Measurements from ENCODE around the gene PPP1R14C. TPM values are rescaled to one million over a fixed set of nuclear protein-coding genes. Genes with fewer than 3 reads are reported as not detected.

PPP1R14C gene, protein sequence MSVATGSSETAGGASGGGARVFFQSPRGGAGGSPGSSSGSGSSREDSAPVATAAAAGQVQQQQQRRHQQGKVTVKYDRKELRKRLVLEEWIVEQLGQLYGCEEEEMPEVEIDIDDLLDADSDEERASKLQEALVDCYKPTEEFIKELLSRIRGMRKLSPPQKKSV
- 0.46 and 0.60 TPM in 2 replicates for total RNA-seq
- long read RNA-seq = 0 reads

DNA sequence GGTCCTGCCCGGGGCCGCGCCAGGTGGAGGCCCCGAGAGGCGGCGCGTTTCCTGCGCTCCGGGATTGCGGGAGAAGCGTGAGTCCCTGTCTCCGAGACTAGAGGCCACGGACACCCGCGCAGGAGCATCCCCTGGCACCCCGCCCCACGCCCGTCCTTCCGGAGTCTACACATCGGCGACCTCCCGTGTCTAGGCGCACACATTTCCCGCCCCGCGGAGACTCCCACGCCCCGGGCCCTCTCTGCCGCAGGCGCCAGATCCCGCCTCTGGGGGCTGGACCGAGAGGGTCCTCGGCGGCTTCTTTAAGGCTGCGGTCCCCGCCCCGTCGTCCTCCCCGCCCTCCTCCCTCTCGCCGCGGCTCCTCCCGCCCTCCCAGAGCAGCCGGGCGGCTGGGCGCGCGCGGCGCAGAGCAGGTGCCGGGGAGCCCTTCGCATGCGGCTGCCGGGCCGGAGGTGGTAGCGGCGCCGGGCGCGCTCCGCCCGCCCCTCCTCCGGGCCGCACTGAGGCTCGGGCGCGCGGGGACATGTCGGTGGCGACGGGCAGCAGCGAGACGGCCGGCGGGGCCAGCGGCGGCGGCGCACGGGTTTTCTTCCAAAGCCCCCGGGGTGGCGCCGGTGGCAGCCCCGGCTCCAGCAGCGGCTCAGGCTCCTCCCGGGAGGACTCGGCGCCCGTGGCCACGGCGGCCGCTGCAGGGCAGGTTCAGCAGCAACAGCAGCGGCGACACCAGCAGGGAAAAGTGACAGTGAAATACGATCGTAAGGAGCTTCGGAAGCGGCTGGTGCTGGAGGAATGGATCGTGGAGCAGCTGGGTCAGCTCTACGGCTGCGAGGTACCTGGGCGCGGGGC is at the start of gene PPP1R14C:
Gene PPP1R14C (plus strand): TSS at position 375 of the 846 bp plus-strand sequence. CDS start 149 bp downstream, at position 524.
- Mint-ChIP-seq H3K4me1 (ENCODE audit: unreplicated experiment) (peaks cover 12% of the 10 kb centered on the region), H3K4me3 (ENCODE audit: unreplicated experiment) (peak within 1 kb of the TSS; percentile 70), H3K36me3 (ENCODE audit: unreplicated experiment) (no peaks in the 10 kb centered on the region), H3K27ac (ENCODE audit: unreplicated experiment) (no peak within 1 kb of the TSS), H3K27me3 (ENCODE audit: unreplicated experiment) (peaks cover 78% of the 10 kb centered on the region), H3K9me3 (ENCODE audit: unreplicated experiment) (no peaks in the 10 kb centered on the region)
- TF ChIP-seq CTCF (IDR thresholded peaks at IDR 0.05) = no peak
- no peak for DNase-seq (ENCODE audit: extremely low spot score, unreplicated experiment)

DNA sequence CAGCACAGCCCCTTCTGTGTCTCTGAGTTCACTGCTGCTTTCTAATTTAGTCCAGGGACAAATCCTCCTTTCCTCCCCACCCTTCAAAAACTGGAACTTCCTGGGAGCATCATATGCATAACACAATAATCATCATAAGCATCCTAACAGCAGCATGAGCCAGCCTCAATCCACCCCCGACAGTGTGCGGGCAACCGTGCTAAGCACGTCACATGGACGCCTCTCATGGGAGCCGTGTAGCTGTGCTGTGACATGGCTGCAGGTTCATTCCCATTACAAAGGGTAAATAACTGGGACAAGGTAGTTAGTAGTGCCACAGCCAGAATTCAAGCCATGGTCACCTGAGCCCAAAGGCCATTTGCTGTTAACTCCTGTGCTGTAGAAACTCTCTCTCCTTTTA is 49.4 kb upstream of the PPP1R14C start:
- Mint-ChIP-seq H3K4me1 (ENCODE audit: unreplicated experiment) (peaks cover 4% of the 10 kb centered on the region), H3K4me3 (ENCODE audit: unreplicated experiment) (no peak overlapping the region), H3K9me3 (ENCODE audit: unreplicated experiment) (no peaks in the 10 kb centered on the region), H3K27me3 (ENCODE audit: unreplicated experiment) (peaks cover 31% of the 10 kb centered on the region), H3K36me3 (ENCODE audit: unreplicated experiment) (no peaks in the 10 kb centered on the region), H3K27ac (ENCODE audit: unreplicated experiment) (no peak overlapping the region)
- DNase-seq (ENCODE audit: extremely low spot score, unreplicated experiment) = no peak
- no peak for TF ChIP-seq CTCF (IDR thresholded peaks at IDR 0.05)

- Mint-ChIP-seq H3K36me3 (ENCODE audit: unreplicated experiment) (no peaks in the 10 kb centered on the region), H3K9me3 (ENCODE audit: unreplicated experiment) (no peaks in the 10 kb centered on the region), H3K27me3 (ENCODE audit: unreplicated experiment) (peaks cover 34% of the 10 kb centered on the region), H3K4me1 (ENCODE audit: unreplicated experiment) (no peaks in the 10 kb centered on the region), H3K27ac (ENCODE audit: unreplicated experiment) (no peak overlapping the region), H3K4me3 (ENCODE audit: unreplicated experiment) (no peak overlapping the region)
- DNase-seq (ENCODE audit: extremely low spot score, unreplicated experiment) = no peak
- no peak for TF ChIP-seq CTCF (IDR thresholded peaks at IDR 0.05)
Observed at GRCh38 chr6:150098155-150098554, 44.7 kb upstream of the PPP1R14C start.

DNA sequence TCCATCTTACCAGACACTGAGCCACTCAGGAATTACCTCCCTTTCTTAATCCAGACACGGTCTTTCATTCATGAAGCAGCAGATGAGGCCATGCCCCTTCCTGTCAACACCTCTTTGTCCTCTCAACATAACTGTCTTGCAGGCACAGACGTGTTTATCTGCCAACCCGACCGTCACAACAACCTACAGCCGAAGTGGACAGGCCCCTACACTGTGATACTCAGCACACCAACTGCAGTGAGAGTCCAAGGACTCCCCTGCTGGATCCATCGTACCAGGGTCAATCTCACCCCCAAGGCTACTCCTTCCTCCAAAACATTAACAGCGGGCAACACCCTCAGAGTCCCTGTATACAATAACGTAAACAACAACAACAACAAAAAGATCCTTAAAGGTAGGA is 43.3 kb upstream of the PPP1R14C start:
- DNase-seq (ENCODE audit: extremely low spot score, unreplicated experiment) = no peak
- Mint-ChIP-seq H3K36me3 (ENCODE audit: unreplicated experiment) (no peaks in the 10 kb centered on the region), H3K4me1 (ENCODE audit: unreplicated experiment) (no peaks in the 10 kb centered on the region), H3K4me3 (ENCODE audit: unreplicated experiment) (no peak overlapping the region), H3K27ac (ENCODE audit: unreplicated experiment) (no peak overlapping the region), H3K27me3 (ENCODE audit: unreplicated experiment) (peaks cover 34% of the 10 kb centered on the region), H3K9me3 (ENCODE audit: unreplicated experiment) (no peaks in the 10 kb centered on the region)
- no peak for TF ChIP-seq CTCF (IDR thresholded peaks at IDR 0.05)

DNA sequence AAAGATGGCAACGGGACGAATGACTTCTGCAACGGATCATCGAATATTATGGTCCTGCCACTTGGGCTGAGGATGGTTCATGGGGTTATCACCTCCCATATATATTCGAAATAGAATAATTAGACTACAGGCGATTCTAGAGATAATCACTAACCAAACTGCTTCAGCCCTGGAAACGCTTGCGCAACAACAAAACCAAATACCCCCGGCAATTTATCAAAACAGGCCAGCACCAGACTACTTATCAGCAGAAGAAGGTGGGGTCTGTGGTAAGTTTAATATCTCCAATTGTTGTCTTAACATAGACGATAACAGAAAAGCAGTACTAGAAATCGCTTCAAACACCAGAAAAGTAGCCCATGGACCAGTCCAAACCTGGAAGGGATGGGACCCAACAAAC is 42.9 kb upstream of the PPP1R14C start:
- H3K27me3 Mint-ChIP-seq (ENCODE audit: unreplicated experiment) = peaks cover 30% of the 10 kb centered on the region
- no peak for DNase-seq (ENCODE audit: extremely low spot score, unreplicated experiment)
- TF ChIP-seq CTCF (IDR thresholded peaks at IDR 0.05) = no peak
- no peak overlapping the region for H3K27ac Mint-ChIP-seq (ENCODE audit: unreplicated experiment)
- H3K4me1 Mint-ChIP-seq (ENCODE audit: unreplicated experiment) = no peaks in the 10 kb centered on the region
- no peaks in the 10 kb centered on the region for H3K36me3 Mint-ChIP-seq (ENCODE audit: unreplicated experiment)
- no peak overlapping the region for H3K4me3 Mint-ChIP-seq (ENCODE audit: unreplicated experiment)
- H3K9me3 Mint-ChIP-seq (ENCODE audit: unreplicated experiment) = no peaks in the 10 kb centered on the region
